ENCODE results near the gene ZNF134. TPM values are rescaled to one million over a fixed set of nuclear protein-coding genes. Genes with fewer than 3 reads are reported as not detected.
A peak's percentile ranks its signal among the peaks of the same experiment; 100 is the strongest.

ZNF134 gene
- total RNA-seq, 1 experiment from 2014 or later, result 18.9 TPM

DNA sequence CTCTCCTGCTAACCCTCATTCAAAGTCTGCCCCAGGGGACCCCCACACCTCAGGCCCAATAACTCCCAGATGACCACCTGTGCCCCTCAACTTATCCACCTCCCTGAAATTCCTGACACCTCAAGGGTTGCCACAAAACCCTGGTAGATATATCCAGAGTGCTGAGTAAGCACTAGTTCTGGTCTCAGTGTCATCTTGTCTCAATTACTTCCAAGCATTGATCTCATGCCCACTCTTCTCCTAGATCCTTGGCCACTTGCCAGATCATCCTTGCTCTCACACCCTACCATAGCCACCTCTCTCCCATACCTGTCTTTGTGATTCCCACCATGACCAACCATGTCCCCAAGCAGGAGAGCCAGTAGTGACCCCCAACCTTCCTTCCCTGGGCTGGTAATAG lies 37.4 kb upstream of the ZNF134 start:
- Histone ChIP-seq H3K36me3 (ENCODE audit: control insufficient read depth, insufficient read depth, low read length) (peaks cover 5% of the 10 kb centered on the region), H3K4me1 (ENCODE audit: control insufficient read depth, insufficient read depth, low read length) (peaks cover 6% of the 10 kb centered on the region; the same call in 1 of the 2 replicates), H3K4me3 (ENCODE audit: low read depth in 2 of 2, low read length in 2 of 2) (no peak overlapping the region), H3K27ac (ENCODE audit: low read length) (no peak overlapping the region), H3K9me3 (ENCODE audit: control insufficient read depth, insufficient read depth, low read depth, low read length) (peaks cover 68% of the 10 kb centered on the region), H3K27me3 (ENCODE audit: control insufficient read depth, insufficient read depth, low read length) (no peaks in the 10 kb centered on the region)
- in situ Hi-C loops (cut with HindIII; ENCODE audit: low pct_unique_long_range_greater_than_20kb, low sequenced_read_pairs) (no loop called here), intact Hi-C loops (cut with micrococcal nuclease; ENCODE audit: unreplicated experiment) (no loop called here)
- no peak for ATAC-seq
- ChIA-PET CTCF (no interaction called here), POLR2A (no interaction called here)
- TF ChIP-seq TCF7L2 (IDR thresholded peaks at IDR 0.05; ENCODE audit: low read depth, low read length) (no peak), POLR2AphosphoS5 (IDR thresholded peaks at IDR 0.05; ENCODE audit: low read depth, low read length) (no peak), SIN3A (IDR thresholded peaks at IDR 0.05; ENCODE audit: borderline replicate concordance, insufficient read depth, low read depth, low read length) (no peak)
- TF ChIP-seq, protein P1, sequence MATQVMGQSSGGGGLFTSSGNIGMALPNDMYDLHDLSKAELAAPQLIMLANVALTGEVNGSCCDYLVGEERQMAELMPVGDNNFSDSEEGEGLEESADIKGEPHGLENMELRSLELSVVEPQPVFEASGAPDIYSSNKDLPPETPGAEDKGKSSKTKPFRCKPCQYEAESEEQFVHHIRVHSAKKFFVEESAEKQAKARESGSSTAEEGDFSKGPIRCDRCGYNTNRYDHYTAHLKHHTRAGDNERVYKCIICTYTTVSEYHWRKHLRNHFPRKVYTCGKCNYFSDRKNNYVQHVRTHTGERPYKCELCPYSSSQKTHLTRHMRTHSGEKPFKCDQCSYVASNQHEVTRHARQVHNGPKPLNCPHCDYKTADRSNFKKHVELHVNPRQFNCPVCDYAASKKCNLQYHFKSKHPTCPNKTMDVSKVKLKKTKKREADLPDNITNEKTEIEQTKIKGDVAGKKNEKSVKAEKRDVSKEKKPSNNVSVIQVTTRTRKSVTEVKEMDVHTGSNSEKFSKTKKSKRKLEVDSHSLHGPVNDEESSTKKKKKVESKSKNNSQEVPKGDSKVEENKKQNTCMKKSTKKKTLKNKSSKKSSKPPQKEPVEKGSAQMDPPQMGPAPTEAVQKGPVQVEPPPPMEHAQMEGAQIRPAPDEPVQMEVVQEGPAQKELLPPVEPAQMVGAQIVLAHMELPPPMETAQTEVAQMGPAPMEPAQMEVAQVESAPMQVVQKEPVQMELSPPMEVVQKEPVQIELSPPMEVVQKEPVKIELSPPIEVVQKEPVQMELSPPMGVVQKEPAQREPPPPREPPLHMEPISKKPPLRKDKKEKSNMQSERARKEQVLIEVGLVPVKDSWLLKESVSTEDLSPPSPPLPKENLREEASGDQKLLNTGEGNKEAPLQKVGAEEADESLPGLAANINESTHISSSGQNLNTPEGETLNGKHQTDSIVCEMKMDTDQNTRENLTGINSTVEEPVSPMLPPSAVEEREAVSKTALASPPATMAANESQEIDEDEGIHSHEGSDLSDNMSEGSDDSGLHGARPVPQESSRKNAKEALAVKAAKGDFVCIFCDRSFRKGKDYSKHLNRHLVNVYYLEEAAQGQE (IDR thresholded peaks at IDR 0.05; ENCODE audit: insufficient read depth in 1 of 2, low read depth in 2 of 2, low read length in 1 of 2), result no peak
- TF ChIP-seq, protein P2, sequence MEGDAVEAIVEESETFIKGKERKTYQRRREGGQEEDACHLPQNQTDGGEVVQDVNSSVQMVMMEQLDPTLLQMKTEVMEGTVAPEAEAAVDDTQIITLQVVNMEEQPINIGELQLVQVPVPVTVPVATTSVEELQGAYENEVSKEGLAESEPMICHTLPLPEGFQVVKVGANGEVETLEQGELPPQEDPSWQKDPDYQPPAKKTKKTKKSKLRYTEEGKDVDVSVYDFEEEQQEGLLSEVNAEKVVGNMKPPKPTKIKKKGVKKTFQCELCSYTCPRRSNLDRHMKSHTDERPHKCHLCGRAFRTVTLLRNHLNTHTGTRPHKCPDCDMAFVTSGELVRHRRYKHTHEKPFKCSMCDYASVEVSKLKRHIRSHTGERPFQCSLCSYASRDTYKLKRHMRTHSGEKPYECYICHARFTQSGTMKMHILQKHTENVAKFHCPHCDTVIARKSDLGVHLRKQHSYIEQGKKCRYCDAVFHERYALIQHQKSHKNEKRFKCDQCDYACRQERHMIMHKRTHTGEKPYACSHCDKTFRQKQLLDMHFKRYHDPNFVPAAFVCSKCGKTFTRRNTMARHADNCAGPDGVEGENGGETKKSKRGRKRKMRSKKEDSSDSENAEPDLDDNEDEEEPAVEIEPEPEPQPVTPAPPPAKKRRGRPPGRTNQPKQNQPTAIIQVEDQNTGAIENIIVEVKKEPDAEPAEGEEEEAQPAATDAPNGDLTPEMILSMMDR (IDR thresholded peaks at IDR 0.05), result no peak
- BruUV-seq (replicated peaks), result no TSS peak
- DNase-seq (ENCODE audit: low read depth, low spot score), result no peak

DNA sequence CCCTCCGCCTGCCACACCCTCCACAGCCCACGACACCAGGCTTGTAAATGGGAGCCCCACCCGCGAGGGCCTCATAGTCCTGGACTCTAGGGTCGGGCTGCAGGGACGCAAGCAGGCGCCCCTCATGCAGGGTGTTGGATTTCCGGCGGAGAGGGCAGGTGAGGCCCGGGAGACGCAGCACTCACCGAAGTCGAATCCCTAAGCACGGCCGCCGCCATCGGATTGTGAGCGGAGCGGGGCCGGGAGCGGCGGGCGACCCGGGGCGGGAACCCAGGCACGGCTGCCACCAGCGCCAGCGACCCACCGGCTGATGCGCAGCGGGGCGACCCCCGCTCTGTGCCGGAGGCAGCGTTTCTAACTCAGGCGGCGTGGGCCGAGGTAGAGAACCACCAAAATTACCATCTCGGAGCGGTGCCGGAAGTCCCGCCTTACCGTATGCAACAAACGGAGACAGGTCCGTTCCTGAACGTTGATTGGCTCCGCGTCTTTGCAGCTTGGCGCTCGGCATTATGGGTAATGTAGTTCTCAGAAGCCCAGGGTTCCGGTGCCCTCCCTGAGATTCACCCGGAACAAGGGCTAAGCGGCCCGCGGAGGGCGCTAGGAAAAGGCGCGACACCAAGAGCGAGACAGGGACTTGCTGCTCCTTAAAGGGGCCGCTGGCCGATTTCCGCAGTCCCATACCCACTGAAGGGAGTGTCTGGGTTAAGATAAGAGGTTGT lies 35.4 kb upstream of the ZNF134 start, which contains the start of gene ZNF416:
Gene ZNF416, minus strand, starts transcription at position 425 of the 719 bp plus-strand sequence. Its CDS starts 207 bp downstream, at position 218.
- in situ Hi-C loops (cut with HindIII; ENCODE audit: low pct_unique_long_range_greater_than_20kb, low sequenced_read_pairs), result no loop called here
- ChIA-PET POLR2A (no interaction called here), CTCF (no interaction called here)
- Histone ChIP-seq H3K27me3 (ENCODE audit: control insufficient read depth, insufficient read depth, low read length) (no peaks in the 10 kb centered on the region), H3K27ac (ENCODE audit: low read length) (peak within 1 kb of the TSS; percentile 85), H3K9me3 (ENCODE audit: control insufficient read depth, insufficient read depth, low read depth, low read length) (peaks cover 48% of the 10 kb centered on the region), H3K4me1 (ENCODE audit: control insufficient read depth, insufficient read depth, low read length) (peaks cover 6% of the 10 kb centered on the region; the same call in 1 of the 2 replicates), H3K4me3 (ENCODE audit: low read depth in 2 of 2, low read length in 2 of 2) (peak within 1 kb of the TSS; percentile 76 to 84), H3K36me3 (ENCODE audit: control insufficient read depth, insufficient read depth, low read length) (no peaks in the 10 kb centered on the region)
- TF ChIP-seq, protein P2 (IDR thresholded peaks at IDR 0.05), result no peak; the same call in 1 of the 2 replicates
- TF ChIP-seq, protein P1 (IDR thresholded peaks at IDR 0.05; ENCODE audit: insufficient read depth in 1 of 2, low read depth in 2 of 2, low read length in 1 of 2), result peak in 1 of 2 experiments; percentile 54; a peak in 1 of 4 replicates
- TF ChIP-seq POLR2AphosphoS5 (IDR thresholded peaks at IDR 0.05; ENCODE audit: low read depth, low read length) (peak; percentile 61), SIN3A (IDR thresholded peaks at IDR 0.05; ENCODE audit: borderline replicate concordance, insufficient read depth, low read depth, low read length) (no peak), TCF7L2 (IDR thresholded peaks at IDR 0.05; ENCODE audit: low read depth, low read length) (peak; percentile 35; the same call in 1 of the 2 replicates)
- BruUV-seq (replicated peaks), result no TSS peak
- ATAC-seq, result peak; percentile 97
- intact Hi-C loops (cut with micrococcal nuclease; ENCODE audit: unreplicated experiment), result no loop called here
- DNase-seq (ENCODE audit: low read depth, low spot score), result peak; percentile 99

Data from Panc1 (cell line).